HEK293 (cell line): ENCODE data around the gene RASSF8.

ENCODE experiments used
- MYNN ChIP-seq: fragments of 450-650 bp; formaldehyde crosslinking; IDR thresholded peaks from 2 replicates; pipeline ENCODE4 v1.5.1; 2016; ENCODE audit warnings: missing biosample characterization, missing genetic modification characterization, borderline replicate concordance
- OSR2 ChIP-seq: fragments of 450-650 bp; formaldehyde crosslinking; IDR thresholded peaks from 2 replicates; pipeline ENCODE4 v1.5.1; 2016; ENCODE audit warnings: missing biosample characterization, missing genetic modification characterization
- PATZ1 ChIP-seq: fragments of 450-650 bp; formaldehyde crosslinking; IDR thresholded peaks from 2 replicates; pipeline ENCODE4 v1.5.1; 2016; ENCODE audit warnings: missing biosample characterization, missing genetic modification characterization
- SP2 ChIP-seq: fragments of 450-650 bp; formaldehyde crosslinking; IDR thresholded peaks from 2 replicates; pipeline ENCODE4 v1.5.1; 2016; ENCODE audit warnings: missing biosample characterization, missing genetic modification characterization
- ZBTB10 ChIP-seq: fragments of 450-650 bp; formaldehyde crosslinking; IDR thresholded peaks from 2 replicates; pipeline ENCODE4 v1.5.1; 2016; ENCODE audit warnings: missing biosample characterization, missing genetic modification characterization
- ZBTB11 ChIP-seq: fragments of 450-650 bp; formaldehyde crosslinking; conservative IDR thresholded peaks from 2 replicates; pipeline ENCODE4 v1.5.1; 2016; ENCODE audit warnings: low read depth, missing biosample characterization, missing genetic modification characterization
- ZBTB26 ChIP-seq: fragments of 450-650 bp; formaldehyde crosslinking; optimal IDR thresholded peaks from 2 replicates; pipeline ENCODE3; 2016; ENCODE audit warnings: missing biosample characterization, mild to moderate bottlenecking, missing genetic modification characterization
- ZBTB6 ChIP-seq: fragments of 450-650 bp; formaldehyde crosslinking; IDR thresholded peaks from 2 replicates; pipeline ENCODE4 v1.5.1; 2017; ENCODE audit warnings: missing biosample characterization, missing genetic modification characterization
- ZBTB8A ChIP-seq: fragments of 450-650 bp; formaldehyde crosslinking; IDR thresholded peaks from 2 replicates; pipeline ENCODE4 v1.5.1; 2016; ENCODE audit warnings: missing biosample characterization, missing genetic modification characterization
- ZIC2 ChIP-seq: fragments of 450-650 bp; formaldehyde crosslinking; IDR thresholded peaks from 2 replicates; pipeline ENCODE4 v1.5.1; 2016; ENCODE audit warnings: missing biosample characterization, missing genetic modification characterization
- ZNF341 ChIP-seq: fragments of 450-650 bp; formaldehyde crosslinking; IDR thresholded peaks from 2 replicates; pipeline ENCODE4; 2016; ENCODE audit warnings: low read depth, missing biosample characterization, missing genetic modification characterization
- ZNF488 ChIP-seq: fragments of 450-650 bp; formaldehyde crosslinking; IDR thresholded peaks from 2 replicates; pipeline ENCODE4 v1.5.1; 2016; ENCODE audit warnings: missing biosample characterization, missing genetic modification characterization
- ZNF560 ChIP-seq: fragments of 450-650 bp; formaldehyde crosslinking; IDR thresholded peaks from 2 replicates; pipeline ENCODE4 v1.5.1; 2017; ENCODE audit warnings: missing biosample characterization, missing genetic modification characterization, borderline replicate concordance
- ZNF610 ChIP-seq: fragments of 450-650 bp; formaldehyde crosslinking; IDR thresholded peaks from 2 replicates; pipeline ENCODE4 v1.5.1; 2016; ENCODE audit warnings: missing biosample characterization, missing genetic modification characterization, borderline replicate concordance
- ZSCAN30 ChIP-seq: fragments of 450-650 bp; IDR thresholded peaks from 2 replicates; pipeline ENCODE4 v1.5.1; 2018; ENCODE audit warnings: missing biosample characterization, mild to moderate bottlenecking, missing genetic modification characterization, moderate library complexity

Gene RASSF8

GRCh38 chr12:26126340-26127284 lies 168.1 kb downstream of the RASSF8 start (continued):
- TF ChIP-seq PATZ1 (tag by site-specific recombination) (peak; percentile 69), ZBTB10 (tag by site-specific recombination) (0 out of 2 replicates have a peak, but pooled peaks have one; percentile 14), ZBTB11 (tag by site-specific recombination) (peak; percentile 54), OSR2 (tag by site-specific recombination) (peak; percentile 19; the same call in 1 of the 2 replicates), ZBTB26 (tag by site-specific recombination) (peak; percentile 89), ZNF488 (no peak), ZBTB6 (tag by site-specific recombination) (0 out of 2 replicates have a peak, but pooled peaks have one; percentile 5), ZBTB8A (tag by site-specific recombination) (peak; percentile 88), ZNF560 (tag by site-specific recombination) (no peak), ZSCAN30 (tag by site-specific recombination) (peak; percentile 37; the same call in 1 of the 2 replicates), MYNN (tag by site-specific recombination) (no peak), SP2 (peak; percentile 60), ZNF610 (peak; percentile 55; the same call in 1 of the 2 replicates), ZNF341 (tag by site-specific recombination) (peak; percentile 92), ZIC2 (peak; percentile 83)
